Measurements from ENCODE around the gene TXNRD2. TPM values are rescaled to one million over a fixed set of nuclear protein-coding genes. Genes with fewer than 3 reads are reported as not detected.

Gene TXNRD2
- total and polyA plus RNA-seq, 2 of the 4 experiments (the other 2 are of a cell fraction), result 15.6 to 25.7 TPM

GRCh38 chr22:19975707-19976035 is 34.1 kb upstream of the TXNRD2 start:
- ATAC-seq (ENCODE audit: low read depth) (no peak), DNase-seq (no peak)
- no CpG with 5 or more reads among the region's 4 CpGs for WGBS, 2 experiments (ENCODE audit: extremely low coverage in 2 of 2, insufficient read length in 1 of 2)
- H2BK15ac ChIP-seq (ENCODE audit: low read depth, low read length), result no peak overlapping the region
- no peak overlapping the region for H3K56ac ChIP-seq (ENCODE audit: extremely low read depth, insufficient read depth, low read length)
- in situ Hi-C loops (cut with MboI; ENCODE audit: low sequenced_read_pairs), result no loop called here
- H4K5ac ChIP-seq (ENCODE audit: low read depth, low read length), result no peak overlapping the region
- no peak overlapping the region for H3K14ac ChIP-seq (replicated peaks; ENCODE audit: low read depth, low read length)
- H2BK20ac ChIP-seq (ENCODE audit: low read depth, low read length), result no peak overlapping the region
- dilution Hi-C loops (cut with HindIII; ENCODE audit: low sequenced_read_pairs, unreplicated experiment), result no loop called here
- no peak overlapping the region for H2AK5ac ChIP-seq (ENCODE audit: low read depth, low read length)
- no peaks in the 10 kb centered on the region for H3K79me1 ChIP-seq (ENCODE audit: low read depth in 1 of 2, low read length in 2 of 2)
- no peaks in the 10 kb centered on the region for H3K9me3 ChIP-seq (ENCODE audit: control insufficient read depth, insufficient read depth, low read length)
- intact Hi-C loops (cut with micrococcal nuclease), result no loop called here
- H3K36me3 ChIP-seq (ENCODE audit: control insufficient read depth, insufficient read depth, low read length), result peaks cover 23% of the 10 kb centered on the region
- no peak overlapping the region for H3K4ac ChIP-seq (ENCODE audit: low read depth, low read length)
- 0 out of 2 replicates have a peak, but pooled peaks cover under 1% of the 10 kb centered on the region for H3K4me1 ChIP-seq (ENCODE audit: control insufficient read depth, insufficient read depth, low read length)
- POLR2A ChIA-PET (ENCODE audit: unreplicated experiment), result no interaction called here
- no peak overlapping the region for H3K18ac ChIP-seq (ENCODE audit: low read depth, low read length)
- no peak for TF ChIP-seq MAFK (IDR thresholded peaks at IDR 0.05; ENCODE audit: low read depth, low read length)
- TF ChIP-seq RAD21 (IDR thresholded peaks at IDR 0.05; ENCODE audit: low read length), result no peak
- TF ChIP-seq NFE2L2 (IDR thresholded peaks at IDR 0.05; ENCODE audit: low read depth, low read length), result no peak
- TF ChIP-seq POLR2A (IDR thresholded peaks at IDR 0.05; ENCODE audit: low read depth, low read length), result no peak
- TF ChIP-seq MAZ (IDR thresholded peaks at IDR 0.05; ENCODE audit: borderline replicate concordance, low read depth, low read length), result no peak
- no peak for TF ChIP-seq USF2 (IDR thresholded peaks at IDR 0.05; ENCODE audit: low read depth, low read length)
- TF ChIP-seq MXI1 (IDR thresholded peaks at IDR 0.05; ENCODE audit: borderline replicate concordance, low read depth, low read length), result no peak
- no peak for TF ChIP-seq CEBPB (IDR thresholded peaks at IDR 0.05; ENCODE audit: low read depth, low read length)
- no peak for TF ChIP-seq BHLHE40 (IDR thresholded peaks at IDR 0.05; ENCODE audit: low read depth, low read length)
- TF ChIP-seq FOS (IDR thresholded peaks at IDR 0.05; ENCODE audit: low read depth, low read length), result no peak
- TF ChIP-seq RFX5 (IDR thresholded peaks at IDR 0.05; ENCODE audit: low read depth, low read length), result no peak
- no peak for TF ChIP-seq CHD1 (IDR thresholded peaks at IDR 0.05; ENCODE audit: low read depth, low read length)
- no peak for TF ChIP-seq SMC3 (IDR thresholded peaks at IDR 0.05; ENCODE audit: low read depth, low read length)
- TF ChIP-seq RCOR1 (IDR thresholded peaks at IDR 0.05; ENCODE audit: insufficient replicate concordance, low read length), result no peak
- TF ChIP-seq, protein P1, sequence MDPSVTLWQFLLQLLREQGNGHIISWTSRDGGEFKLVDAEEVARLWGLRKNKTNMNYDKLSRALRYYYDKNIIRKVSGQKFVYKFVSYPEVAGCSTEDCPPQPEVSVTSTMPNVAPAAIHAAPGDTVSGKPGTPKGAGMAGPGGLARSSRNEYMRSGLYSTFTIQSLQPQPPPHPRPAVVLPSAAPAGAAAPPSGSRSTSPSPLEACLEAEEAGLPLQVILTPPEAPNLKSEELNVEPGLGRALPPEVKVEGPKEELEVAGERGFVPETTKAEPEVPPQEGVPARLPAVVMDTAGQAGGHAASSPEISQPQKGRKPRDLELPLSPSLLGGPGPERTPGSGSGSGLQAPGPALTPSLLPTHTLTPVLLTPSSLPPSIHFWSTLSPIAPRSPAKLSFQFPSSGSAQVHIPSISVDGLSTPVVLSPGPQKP (IDR thresholded peaks at IDR 0.05; ENCODE audit: borderline replicate concordance, low read depth, low read length), result no peak
- H4K8ac ChIP-seq (ENCODE audit: low read depth in 2 of 2, low read length in 2 of 2), result no peak overlapping the region
- no peak overlapping the region for H3K27ac ChIP-seq (ENCODE audit: insufficient read depth, low read length)
- no peak overlapping the region for H3K23ac ChIP-seq (ENCODE audit: low read depth, low read length)
- no peaks in the 10 kb centered on the region for H3K9me1 ChIP-seq (ENCODE audit: insufficient read depth, low read length)
- H2BK5ac ChIP-seq (ENCODE audit: low read depth, low read length, poor library complexity, severe bottlenecking), result no peak overlapping the region
- no peak overlapping the region for H3K9ac ChIP-seq (ENCODE audit: low read depth, low read length)
- H2AFZ ChIP-seq (replicated peaks; ENCODE audit: low read length, poor library complexity), result peak overlapping the region; percentile 41
- BruUV-seq (replicated peaks), result no TSS peak
- CTCF ChIA-PET, result no interaction called here
- H3K4me2 ChIP-seq (ENCODE audit: low read depth, low read length), result no peak overlapping the region
- peak overlapping the region; percentile 42 for H2AK9ac ChIP-seq (replicated peaks; ENCODE audit: low read depth, low read length, poor library complexity)
- no peak overlapping the region for H4K91ac ChIP-seq (ENCODE audit: insufficient read depth, low read depth, low read length)
- no peaks in the 10 kb centered on the region for H3K27me3 ChIP-seq (ENCODE audit: control insufficient read depth, insufficient read depth, low read length)
- H2BK120ac ChIP-seq (ENCODE audit: low read depth, low read length), result no peak overlapping the region
- H4K20me1 ChIP-seq (ENCODE audit: insufficient read depth, low read length), result peaks cover 14% of the 10 kb centered on the region
- H3K4me3 ChIP-seq (ENCODE audit: insufficient read depth, low read depth, low read length), result no peak overlapping the region

Data from IMR-90 (cell line).